ENCODE results near the gene APOBEC3B. TPM values are rescaled to one million over a fixed set of nuclear protein-coding genes. Genes with fewer than 3 reads are reported as not detected.

APOBEC3B gene
- total RNA-seq, 3 donors from 2014 or later (not counting 1 experiment from before 2014, with no cell fraction given) = 1.7 to 2.3 (median 2.2) TPM

DNA sequence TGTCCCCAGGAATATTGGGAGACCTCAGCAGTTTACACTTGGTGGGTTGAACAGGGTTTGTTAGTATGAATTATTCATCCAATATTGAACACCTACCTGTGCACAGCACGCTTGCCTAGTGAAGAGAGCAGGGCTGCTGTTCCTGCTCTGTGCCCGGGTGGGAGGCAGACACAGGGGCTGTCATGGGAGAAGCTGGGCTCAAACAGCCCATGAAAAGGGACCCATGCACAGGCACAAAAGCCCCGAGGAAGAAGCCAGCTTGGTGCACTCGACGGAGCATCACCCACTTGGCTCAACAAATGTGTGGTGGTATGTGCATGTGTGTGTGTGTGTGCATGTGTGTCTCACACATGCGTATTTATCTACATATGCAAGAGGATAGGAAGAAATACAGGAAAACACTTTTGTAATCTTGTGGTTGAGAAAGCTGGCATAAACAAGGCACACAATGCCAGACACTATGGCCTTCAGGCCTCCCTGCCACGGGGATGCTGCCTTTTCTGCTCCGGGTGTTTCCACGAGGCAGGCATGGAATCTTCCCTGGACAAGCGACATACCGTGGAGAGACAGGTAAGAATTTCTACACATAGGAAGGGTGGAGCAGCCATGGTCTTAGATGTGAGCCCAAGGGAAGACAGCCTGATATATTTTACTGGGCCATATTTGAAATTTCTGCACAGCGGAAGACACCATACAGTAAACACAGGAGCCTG, 29.7 kb upstream of the APOBEC3B start:
- H3K9me3 Mint-ChIP-seq = no peaks in the 10 kb centered on the region
- peaks cover 0 to 7% of the 10 kb centered on the region in 2 donors for H3K4me1 Mint-ChIP-seq
- H3K27me3 Mint-ChIP-seq (ENCODE audit: low read depth in 2 of 2) = peaks cover 15 to 16% of the 10 kb centered on the region in 2 donors
- H3K4me1 ChIP-seq (ENCODE audit: control insufficient read depth, insufficient read depth, low read length) = peaks cover 22% of the 10 kb centered on the region
- intact Hi-C loops (cut with micrococcal nuclease) = no loop called here
- no peak for ATAC-seq
- H3K36me3 ChIP-seq (ENCODE audit: control insufficient read depth, insufficient read depth, low read length) = no peaks in the 10 kb centered on the region
- no peak overlapping the region for H3K4me3 Mint-ChIP-seq
- H3K27ac Mint-ChIP-seq = peak overlapping the region in 1 of 2 donors; percentile 36
- 81% methylated on average over 12 of the region's 12 CpGs for WGBS (ENCODE audit: insufficient coverage)
- no peaks in the 10 kb centered on the region for H3K27me3 ChIP-seq (ENCODE audit: control insufficient read depth, insufficient read depth, low read length)
- no peak overlapping the region for H3K4me3 ChIP-seq (ENCODE audit: low read length)
- no peaks in the 10 kb centered on the region for H3K9me3 ChIP-seq (ENCODE audit: control insufficient read depth, insufficient read depth, low read length)
- DNase-seq = no peak
- no peaks in the 10 kb centered on the region for H3K36me3 Mint-ChIP-seq
- TF ChIP-seq, protein P1, sequence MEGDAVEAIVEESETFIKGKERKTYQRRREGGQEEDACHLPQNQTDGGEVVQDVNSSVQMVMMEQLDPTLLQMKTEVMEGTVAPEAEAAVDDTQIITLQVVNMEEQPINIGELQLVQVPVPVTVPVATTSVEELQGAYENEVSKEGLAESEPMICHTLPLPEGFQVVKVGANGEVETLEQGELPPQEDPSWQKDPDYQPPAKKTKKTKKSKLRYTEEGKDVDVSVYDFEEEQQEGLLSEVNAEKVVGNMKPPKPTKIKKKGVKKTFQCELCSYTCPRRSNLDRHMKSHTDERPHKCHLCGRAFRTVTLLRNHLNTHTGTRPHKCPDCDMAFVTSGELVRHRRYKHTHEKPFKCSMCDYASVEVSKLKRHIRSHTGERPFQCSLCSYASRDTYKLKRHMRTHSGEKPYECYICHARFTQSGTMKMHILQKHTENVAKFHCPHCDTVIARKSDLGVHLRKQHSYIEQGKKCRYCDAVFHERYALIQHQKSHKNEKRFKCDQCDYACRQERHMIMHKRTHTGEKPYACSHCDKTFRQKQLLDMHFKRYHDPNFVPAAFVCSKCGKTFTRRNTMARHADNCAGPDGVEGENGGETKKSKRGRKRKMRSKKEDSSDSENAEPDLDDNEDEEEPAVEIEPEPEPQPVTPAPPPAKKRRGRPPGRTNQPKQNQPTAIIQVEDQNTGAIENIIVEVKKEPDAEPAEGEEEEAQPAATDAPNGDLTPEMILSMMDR (IDR thresholded peaks at IDR 0.05) = no peak
- H3K27ac ChIP-seq (ENCODE audit: low read length) = no peak overlapping the region

DNA sequence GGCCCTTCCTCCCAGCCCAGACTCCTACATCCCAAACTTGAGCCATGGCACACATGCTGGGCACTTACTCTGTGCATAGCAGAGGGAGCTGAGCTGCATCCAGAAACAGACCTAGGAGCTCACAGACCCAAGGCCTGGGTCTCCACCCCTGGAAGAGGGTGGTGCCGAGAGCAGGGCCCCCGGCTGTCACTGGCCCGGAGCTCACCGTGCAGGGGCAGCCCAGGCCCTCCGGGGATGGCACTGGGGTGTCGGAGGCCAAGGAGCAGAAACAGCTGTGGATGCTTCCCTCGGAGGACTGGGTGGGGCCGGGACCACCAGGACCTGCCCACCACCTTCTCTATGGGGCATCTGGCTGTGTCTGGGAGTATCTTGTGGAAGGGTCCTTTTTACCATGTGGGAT, 29.1 kb upstream of the APOBEC3B start:
- H3K4me3 Mint-ChIP-seq = no peak overlapping the region
- no peaks in the 10 kb centered on the region for H3K36me3 Mint-ChIP-seq
- H3K27me3 ChIP-seq (ENCODE audit: control insufficient read depth, insufficient read depth, low read length) = no peaks in the 10 kb centered on the region
- 93% methylated on average over 8 of the region's 8 CpGs for WGBS (ENCODE audit: insufficient coverage)
- no peak overlapping the region for H3K27ac Mint-ChIP-seq
- peaks cover 9 to 11% of the 10 kb centered on the region in 2 donors for H3K27me3 Mint-ChIP-seq (ENCODE audit: low read depth in 2 of 2)
- DNase-seq (no peak), ATAC-seq (no peak)
- H3K4me1 Mint-ChIP-seq = peaks cover 0 to 7% of the 10 kb centered on the region in 2 donors
- TF ChIP-seq, protein P1 (IDR thresholded peaks at IDR 0.05) = no peak
- H3K9me3 ChIP-seq (ENCODE audit: control insufficient read depth, insufficient read depth, low read length) = no peaks in the 10 kb centered on the region
- peaks cover 22% of the 10 kb centered on the region for H3K4me1 ChIP-seq (ENCODE audit: control insufficient read depth, insufficient read depth, low read length)
- H3K36me3 ChIP-seq (ENCODE audit: control insufficient read depth, insufficient read depth, low read length) = no peaks in the 10 kb centered on the region
- H3K27ac ChIP-seq (ENCODE audit: low read length) = peak overlapping the region; percentile 52
- intact Hi-C loops (cut with micrococcal nuclease) = no loop called here
- no peak overlapping the region for H3K4me3 ChIP-seq (ENCODE audit: low read length)
- no peaks in the 10 kb centered on the region for H3K9me3 Mint-ChIP-seq

DNA sequence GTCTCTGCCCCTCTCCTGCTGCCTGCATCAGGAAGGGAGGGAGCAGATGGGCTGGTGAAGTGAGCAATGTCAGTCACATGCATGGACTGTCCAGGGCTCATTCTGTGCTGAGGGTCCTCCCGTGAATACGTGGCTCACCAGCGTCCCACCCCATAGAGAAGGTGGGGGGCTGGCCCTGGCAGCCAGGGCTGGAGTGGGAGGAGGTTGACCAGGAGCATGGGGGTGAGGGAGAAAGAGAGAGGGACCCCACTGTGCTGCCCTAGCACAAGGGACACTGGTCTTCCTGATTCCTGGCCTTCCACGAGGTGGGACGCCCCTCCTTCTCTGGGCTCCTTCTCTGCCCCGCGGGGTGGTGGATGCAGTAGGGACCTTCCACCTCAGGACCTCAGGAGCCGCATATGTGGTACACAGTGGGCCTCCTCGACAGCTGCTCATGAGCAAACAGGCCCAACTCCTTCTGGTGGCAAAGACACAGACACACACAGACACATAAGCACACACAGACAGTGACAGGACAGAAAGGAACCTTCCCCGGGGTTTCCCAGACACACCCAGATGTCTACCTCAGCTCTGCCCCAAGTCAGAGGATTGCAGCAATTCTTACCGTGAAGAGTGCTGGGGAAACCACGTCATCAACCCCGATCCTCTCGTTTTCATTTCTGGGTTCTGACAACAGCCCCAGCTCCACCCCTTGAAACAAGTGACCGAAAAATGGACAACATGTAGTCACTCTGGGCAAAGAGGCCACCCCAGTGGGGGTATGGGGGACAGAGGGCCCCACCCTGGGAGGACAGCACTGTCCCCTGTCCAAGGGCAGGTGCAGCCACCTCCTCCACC, 28.4 kb upstream of the APOBEC3B start:
- Histone ChIP-seq H3K4me3 (ENCODE audit: low read length) (no peak overlapping the region), H3K4me1 (ENCODE audit: control insufficient read depth, insufficient read depth, low read length) (peaks cover 23% of the 10 kb centered on the region), H3K9me3 (ENCODE audit: control insufficient read depth, insufficient read depth, low read length) (no peaks in the 10 kb centered on the region), H3K36me3 (ENCODE audit: control insufficient read depth, insufficient read depth, low read length) (no peaks in the 10 kb centered on the region), H3K27me3 (ENCODE audit: control insufficient read depth, insufficient read depth, low read length) (no peaks in the 10 kb centered on the region), H3K27ac (ENCODE audit: low read length) (peak overlapping the region; percentile 52)
- intact Hi-C loops (cut with micrococcal nuclease) = no loop called here
- no peak overlapping the region for H3K4me3 Mint-ChIP-seq
- no peaks in the 10 kb centered on the region for H3K36me3 Mint-ChIP-seq
- DNase-seq (peak in 1 of 2 donors; percentile 68), ATAC-seq (peak; percentile 63 to 90 (median 71))
- peaks cover 0 to 7% of the 10 kb centered on the region in 2 donors for H3K4me1 Mint-ChIP-seq
- H3K9me3 Mint-ChIP-seq = no peaks in the 10 kb centered on the region
- TF ChIP-seq, protein P1 (IDR thresholded peaks at IDR 0.05) = no peak
- peaks cover 10 to 15% of the 10 kb centered on the region in 2 donors for H3K27me3 Mint-ChIP-seq (ENCODE audit: low read depth in 2 of 2)
- 57% methylated on average over 15 of the region's 15 CpGs for WGBS (ENCODE audit: insufficient coverage)
- H3K27ac Mint-ChIP-seq = no peak overlapping the region

All from natural killer cell (primary cell).